ENCODE data around the gene MYL4.

The MYL4 gene

GRCh38 chr17:47251421-47251940 lies 42.3 kb downstream of the MYL4 start:
- H3K4me3 ChIP-seq (ENCODE audit: low read depth, low read length), result no peak overlapping the region
- TF ChIP-seq CTCF (IDR thresholded peaks at IDR 0.05; ENCODE audit: insufficient read depth, low read depth, low read length, missing control alignments), result no peak

GRCh38 chr17:47252209-47252608 lies 43.1 kb downstream of the MYL4 start:
- TF ChIP-seq CTCF (IDR thresholded peaks at IDR 0.05; ENCODE audit: insufficient read depth, low read depth, low read length, missing control alignments), result no peak
- no peak for DNase-seq (ENCODE audit: low read depth)
- no peak overlapping the region for H3K4me3 ChIP-seq (ENCODE audit: low read depth, low read length)

More at GRCh38 chr17:47251421-47251940, 42.3 kb downstream of the MYL4 start:
- no peak for DNase-seq (ENCODE audit: low read depth)

GRCh38 chr17:47252766-47253512 lies 43.8 kb downstream of the MYL4 start:
- TF ChIP-seq CTCF (IDR thresholded peaks at IDR 0.05; ENCODE audit: insufficient read depth, low read depth, low read length, missing control alignments), result no peak
- H3K4me3 ChIP-seq (ENCODE audit: low read depth, low read length), result peak overlapping the region; percentile 61
- DNase-seq (ENCODE audit: low read depth), result no peak

DNA sequence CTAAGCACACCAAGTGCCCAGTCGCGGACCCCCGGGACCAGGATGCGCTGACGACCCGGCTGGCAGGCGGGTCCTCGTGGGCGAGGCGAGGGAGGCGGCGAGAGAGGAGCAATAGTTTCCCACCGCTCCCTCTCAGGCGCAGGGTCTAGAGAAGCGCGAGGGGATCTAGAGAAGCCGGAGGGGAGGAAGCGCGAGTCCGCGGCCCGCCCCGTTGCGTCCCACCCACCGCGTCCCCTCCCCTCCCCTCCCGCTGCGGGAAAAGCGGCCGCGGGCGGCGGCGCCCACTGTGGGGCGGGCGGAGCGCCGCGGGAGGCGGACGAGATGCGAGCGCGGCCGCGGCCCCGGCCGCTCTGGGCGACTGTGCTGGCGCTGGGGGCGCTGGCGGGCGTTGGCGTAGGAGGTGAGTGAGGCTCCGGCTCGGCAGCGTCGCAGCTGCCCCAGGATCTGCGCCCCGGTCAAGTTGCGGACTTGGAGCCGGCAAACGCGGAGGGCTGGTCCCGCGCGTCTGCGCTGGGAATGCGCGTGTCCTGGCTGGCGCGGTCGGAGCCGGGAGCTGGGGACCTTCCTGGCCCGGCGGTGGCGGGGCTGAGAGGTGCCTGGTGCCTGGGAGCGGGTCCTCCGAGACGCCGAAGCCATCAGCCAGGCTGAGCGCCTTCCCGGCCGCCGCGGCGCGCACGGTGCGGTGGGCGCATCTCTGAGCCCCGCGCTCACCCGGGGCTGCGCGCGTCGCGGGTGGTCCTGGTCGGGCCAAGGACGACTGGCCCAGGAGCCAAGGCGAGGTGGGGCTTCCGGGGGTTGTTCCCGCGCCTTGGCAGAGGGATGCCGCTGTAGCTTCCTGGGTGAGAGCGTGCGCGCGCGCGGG lies 44.6 kb downstream of the MYL4 start, which contains the start of gene ITGB3:
Gene ITGB3, plus strand, starts transcription at position 287 of the 862 bp plus-strand sequence. Its CDS starts 35 bp downstream, at position 322.
- DNase-seq (ENCODE audit: low read depth), result peak; percentile 89
- H3K4me3 ChIP-seq (ENCODE audit: low read depth, low read length), result peak within 1 kb of the TSS; percentile 84
- peak; percentile 70 for TF ChIP-seq CTCF (IDR thresholded peaks at IDR 0.05; ENCODE audit: insufficient read depth, low read depth, low read length, missing control alignments)

GRCh38 chr17:47254403-47254943 lies 45.3 kb downstream of the MYL4 start:
- no peak for DNase-seq (ENCODE audit: low read depth)
- no peak for TF ChIP-seq CTCF (IDR thresholded peaks at IDR 0.05; ENCODE audit: insufficient read depth, low read depth, low read length, missing control alignments)
- H3K4me3 ChIP-seq (ENCODE audit: low read depth, low read length), result peak overlapping the region; percentile 84

GRCh38 chr17:47257651-47258339 lies 48.6 kb downstream of the MYL4 start:
- no peak for DNase-seq (ENCODE audit: low read depth)
- no peak overlapping the region for H3K4me3 ChIP-seq (ENCODE audit: low read depth, low read length)
- TF ChIP-seq CTCF (IDR thresholded peaks at IDR 0.05; ENCODE audit: insufficient read depth, low read depth, low read length, missing control alignments), result no peak

All from GM12865 (cell line).